ENCODE measurements around the gene SLC25A42.
A peak's percentile ranks its signal among the peaks of the same experiment; 100 is the strongest.
"Not testable (repeated sequence)": the region's sequence is repeated elsewhere in the genome, so short reads cannot be mapped to it uniquely, and the experiment has no call there.

Gene SLC25A42, protein sequence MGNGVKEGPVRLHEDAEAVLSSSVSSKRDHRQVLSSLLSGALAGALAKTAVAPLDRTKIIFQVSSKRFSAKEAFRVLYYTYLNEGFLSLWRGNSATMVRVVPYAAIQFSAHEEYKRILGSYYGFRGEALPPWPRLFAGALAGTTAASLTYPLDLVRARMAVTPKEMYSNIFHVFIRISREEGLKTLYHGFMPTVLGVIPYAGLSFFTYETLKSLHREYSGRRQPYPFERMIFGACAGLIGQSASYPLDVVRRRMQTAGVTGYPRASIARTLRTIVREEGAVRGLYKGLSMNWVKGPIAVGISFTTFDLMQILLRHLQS

DNA sequence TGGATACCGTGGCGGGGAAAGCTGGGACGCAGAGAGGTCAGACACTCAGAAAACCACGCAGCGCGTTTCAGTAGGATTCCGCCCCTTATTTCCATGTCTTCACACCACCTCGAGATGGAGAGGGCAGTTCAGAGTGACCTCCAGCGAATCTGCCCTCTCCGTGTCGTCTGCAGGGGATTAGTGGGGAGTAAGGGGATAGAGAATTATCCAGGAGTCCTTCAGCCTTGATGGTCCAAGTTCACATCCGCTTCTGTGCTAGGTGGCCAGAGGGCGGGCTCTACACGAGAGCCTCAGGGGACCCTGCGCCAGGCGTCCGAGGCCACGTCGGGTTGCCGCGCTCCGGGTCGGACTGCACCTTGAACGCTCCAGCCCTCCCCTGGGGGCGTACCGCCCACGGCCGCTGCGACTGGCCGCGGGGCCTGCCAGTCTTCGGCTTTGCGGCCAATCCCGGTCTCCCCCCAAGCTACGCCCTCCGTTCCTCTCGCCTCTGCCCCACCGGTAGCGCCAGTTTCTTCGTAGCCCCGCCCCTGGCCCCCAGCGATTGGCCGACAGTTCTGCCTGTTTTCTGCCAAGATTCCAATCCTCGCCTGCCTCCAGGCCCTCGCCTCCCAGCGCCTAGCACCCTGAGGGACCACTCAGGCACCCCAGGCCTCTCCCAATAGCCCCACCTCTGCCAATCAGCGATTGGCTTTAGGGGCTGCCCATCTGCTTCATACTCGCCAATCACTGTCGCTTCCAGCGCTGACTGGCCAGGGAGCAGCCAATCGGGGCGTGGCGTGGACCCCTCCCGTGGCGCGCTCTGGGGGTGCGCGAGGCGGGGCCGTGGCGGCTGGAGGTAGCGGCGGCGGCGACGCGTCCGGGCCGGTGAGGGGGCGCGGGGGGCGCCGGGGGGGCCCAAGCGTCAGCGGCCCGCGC, at the start of gene SLC25A42:
TSS of gene SLC25A42 (plus strand) at position 812 of the 915 bp plus-strand sequence. CDS start 32,131 bp downstream, outside the sequence.
- DNase-seq, result peak; percentile 92 to 95

DNA sequence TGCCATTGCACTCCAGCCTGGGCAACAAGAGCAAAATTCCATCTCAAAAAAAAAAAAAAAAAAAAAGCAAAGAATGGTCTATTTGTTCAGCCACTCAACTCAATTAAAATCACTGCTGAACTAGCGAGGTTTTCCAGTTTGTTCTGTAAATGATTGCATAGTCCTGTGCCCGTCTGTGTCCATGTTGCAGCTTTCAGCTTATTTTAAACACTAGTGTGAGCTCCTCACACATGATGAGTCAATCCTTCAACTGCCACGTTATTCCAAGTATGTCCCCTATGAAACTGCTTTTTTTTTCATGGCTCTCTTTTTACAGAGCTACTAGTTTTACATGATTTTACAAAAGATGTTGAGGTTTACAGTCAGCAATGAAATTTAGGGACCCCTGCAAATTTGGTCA, 42.7 kb upstream of the SLC25A42 start:
- DNase-seq, result no peak

DNA sequence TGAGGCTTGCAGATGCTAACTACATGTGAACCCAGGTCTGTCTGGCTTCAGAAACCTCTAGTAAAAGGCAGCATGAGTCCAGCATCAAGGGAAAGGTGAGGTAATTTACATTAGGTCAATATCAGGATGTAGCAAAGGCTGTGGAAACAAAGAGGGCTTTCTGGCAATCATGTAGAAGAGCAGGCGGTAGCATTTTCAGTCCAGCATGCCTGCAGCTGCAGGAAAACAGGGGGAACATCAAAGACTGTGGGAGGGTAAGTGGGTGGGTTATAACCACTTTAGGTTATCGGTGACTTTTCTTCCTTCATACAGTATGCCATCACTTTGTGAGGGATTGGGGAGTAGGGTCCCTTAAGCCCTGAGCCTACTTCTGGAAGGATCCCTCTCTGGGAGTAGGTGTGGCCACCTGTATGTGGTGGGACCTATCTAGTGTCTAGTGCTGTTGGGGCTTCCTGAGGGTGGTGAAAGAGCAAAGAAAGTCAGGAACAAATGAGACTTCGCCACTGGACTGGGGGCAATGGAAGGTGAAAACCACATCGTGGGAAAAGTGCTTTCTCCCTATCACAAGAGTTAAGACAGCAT, 41.3 kb upstream of the SLC25A42 start:
- no peak for DNase-seq

DNA sequence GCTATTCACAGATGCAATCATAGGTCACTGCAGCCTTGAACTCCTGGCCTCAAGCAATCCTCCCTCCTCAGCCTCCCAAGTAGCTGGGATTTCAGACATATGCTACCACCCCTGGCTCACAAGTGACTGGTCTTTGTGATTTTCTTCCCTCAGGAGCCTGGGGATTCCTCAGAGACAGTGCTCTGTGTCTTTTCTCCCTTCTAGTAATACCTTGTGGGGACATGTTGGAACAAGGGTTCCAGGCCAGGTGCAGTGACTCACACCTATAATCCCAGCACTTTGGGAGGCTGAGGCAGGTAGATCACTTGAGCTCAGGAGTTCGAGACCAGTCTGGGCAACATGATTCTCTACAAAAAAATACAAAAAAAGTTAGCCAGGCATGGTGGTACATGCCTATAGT, 40.4 kb upstream of the SLC25A42 start:
- not testable (repeated sequence) for DNase-seq

DNA sequence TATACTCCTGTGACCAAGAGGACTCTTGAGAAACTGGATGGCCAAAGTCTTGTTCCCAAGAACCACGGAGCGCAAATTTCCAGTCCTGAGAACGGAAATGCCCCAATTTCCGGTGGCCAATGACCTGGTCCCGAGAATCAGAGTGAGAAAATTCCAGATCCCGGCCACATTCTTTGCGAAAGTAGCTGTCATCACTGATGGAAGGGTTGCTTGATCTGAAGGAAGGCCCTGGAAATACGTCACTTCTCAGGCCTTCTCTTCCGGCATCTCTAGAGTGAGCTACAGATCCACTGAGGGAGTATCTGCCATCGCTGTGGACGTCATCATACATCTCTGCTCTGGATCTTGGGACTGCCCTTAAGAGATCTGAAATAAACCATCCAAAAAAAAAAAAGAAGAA, 37.9 kb upstream of the SLC25A42 start:
- no peak for DNase-seq

DNA sequence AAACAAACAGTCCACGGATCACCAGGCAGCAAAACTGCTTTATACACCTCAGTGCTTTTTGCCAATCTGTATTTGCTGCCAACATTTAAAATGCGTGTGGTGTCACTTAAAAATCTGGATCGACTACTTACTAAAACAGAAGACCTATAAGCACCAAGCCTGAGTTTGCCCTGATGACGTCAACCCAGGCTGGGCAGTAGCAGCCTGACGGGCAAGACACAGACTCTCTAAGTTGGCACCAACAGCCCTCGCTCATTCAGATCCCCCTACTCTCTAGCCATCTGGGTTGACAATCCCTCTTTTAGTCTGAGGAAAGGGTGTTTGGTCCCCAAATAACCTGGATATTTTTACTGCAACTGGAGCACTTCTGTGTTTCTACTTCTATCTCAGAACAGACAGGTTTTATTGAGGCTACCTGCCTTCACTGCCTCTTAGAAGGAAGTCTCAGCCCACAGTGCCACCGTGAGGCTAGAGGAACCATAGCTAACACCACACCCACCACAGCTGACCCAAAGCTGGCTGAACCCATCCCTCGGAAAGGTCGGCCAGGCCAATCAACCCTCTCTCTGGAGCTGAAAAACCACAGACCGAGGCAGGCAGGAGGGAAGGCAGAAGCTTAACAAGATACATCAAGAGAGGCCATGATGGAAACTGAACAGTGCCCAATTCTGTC, 37.4 kb upstream of the SLC25A42 start:
- DNase-seq, result no peak

DNA sequence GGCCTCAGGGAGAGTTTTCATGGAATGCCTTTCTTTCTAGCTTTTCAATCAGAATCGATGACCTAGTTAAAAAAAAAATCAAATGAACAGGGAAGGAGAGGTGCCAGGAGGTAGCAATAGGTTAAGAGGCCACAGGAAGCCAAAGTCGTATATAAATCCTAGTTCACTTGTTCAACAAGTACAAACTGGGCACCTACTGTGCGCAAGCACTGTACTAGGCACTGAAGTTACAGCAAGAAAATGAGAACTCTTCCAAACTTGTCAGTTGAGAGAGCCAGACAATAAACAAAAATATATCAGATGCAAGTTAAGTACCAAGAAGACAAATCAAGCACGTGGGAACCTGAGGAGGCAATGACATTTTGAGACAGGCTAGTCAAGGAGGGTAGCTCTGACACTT, 36.6 kb upstream of the SLC25A42 start:
- DNase-seq, result no peak

DNA sequence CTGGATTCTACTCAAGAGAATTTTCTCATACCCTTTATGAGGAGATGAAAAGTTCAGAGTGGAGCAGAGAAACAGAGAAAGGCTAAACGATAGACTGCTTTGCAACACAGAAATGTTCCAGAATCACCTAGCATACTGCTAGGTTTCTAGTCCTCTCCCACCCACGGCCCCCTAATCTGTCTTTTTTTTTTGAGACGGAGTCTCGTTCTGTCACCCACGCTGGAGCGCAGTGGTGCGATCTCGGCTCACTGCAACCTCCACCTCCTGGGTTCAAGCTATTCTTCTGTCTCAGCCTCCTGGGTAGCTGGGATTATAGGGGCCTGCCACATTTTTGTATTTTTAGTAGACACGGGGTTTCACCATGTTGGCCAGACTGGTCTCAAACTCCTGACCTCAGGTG, 35.3 kb upstream of the SLC25A42 start:
- DNase-seq, result no peak

DNA sequence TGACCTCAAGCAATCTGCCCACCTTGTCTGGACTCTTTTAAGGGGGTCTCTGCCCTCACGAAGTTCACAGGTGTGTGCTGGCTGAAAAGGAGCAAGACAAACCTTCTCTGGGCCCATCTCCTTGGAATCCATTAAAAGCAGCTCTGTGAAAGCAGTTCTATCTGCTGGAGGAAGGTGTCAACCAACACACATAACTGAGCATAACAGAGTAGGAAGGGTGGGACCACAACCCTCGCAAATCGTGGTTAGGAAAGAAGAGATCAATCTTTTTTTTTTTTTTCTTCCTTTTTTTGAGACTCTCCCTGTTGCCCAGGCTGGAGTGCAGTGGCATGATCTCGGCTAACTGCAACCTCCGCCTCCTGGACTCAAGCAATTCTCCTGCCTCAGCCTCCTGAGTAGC, 31.9 kb upstream of the SLC25A42 start:
- DNase-seq, result no peak

DNA sequence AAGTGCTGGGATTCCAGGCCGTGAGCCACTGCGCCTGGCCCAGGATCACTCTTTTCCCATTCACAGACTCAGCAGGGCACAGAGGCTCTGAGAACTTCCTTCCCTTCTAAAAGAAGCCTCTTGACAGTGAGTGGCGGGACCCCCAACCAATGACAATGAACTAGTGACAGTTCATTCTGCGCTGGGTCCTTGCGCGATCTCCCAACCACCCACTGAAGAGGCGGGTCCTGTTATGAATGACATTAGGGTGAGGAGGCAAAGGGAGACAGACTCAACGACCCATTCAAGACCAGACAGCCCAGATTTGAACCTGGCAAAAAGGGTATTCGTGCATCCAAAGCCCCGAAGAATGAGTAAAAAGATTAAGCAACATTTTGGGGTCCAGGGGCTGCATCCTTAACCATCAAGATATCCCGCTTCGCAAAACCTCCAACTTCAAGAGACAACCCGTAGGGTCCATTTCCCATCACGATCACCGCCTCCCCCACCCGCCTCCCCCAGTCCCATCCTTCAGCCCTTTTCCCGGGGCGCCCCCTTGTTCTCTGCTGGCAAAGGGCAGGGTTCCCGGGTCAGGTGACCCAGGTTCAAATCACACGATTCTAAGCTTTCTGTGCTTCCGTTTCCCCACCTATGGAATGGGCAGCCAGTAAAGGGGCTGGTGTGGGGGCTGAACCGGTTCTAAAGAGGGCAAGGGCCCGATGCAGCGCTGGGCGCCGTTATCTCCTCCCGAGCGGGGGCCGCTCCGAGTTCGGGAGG, 31.2 kb upstream of the SLC25A42 start:
- DNase-seq, result peak in 1 of 2 experiments; percentile 3

DNA sequence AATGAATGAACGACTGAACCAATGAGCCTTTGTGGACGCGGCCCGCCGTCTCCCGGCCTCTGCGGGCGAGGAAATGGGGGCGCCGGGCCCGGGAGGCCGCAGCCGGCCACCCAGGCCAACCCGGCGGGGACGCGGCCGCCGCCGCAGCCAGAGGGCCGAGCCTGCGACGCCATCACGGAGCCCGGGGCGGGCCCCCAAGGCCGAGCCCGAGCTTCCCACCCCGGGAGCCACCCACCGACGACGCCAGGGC, 30.7 kb upstream of the SLC25A42 start:
- DNase-seq, result no peak

DNA sequence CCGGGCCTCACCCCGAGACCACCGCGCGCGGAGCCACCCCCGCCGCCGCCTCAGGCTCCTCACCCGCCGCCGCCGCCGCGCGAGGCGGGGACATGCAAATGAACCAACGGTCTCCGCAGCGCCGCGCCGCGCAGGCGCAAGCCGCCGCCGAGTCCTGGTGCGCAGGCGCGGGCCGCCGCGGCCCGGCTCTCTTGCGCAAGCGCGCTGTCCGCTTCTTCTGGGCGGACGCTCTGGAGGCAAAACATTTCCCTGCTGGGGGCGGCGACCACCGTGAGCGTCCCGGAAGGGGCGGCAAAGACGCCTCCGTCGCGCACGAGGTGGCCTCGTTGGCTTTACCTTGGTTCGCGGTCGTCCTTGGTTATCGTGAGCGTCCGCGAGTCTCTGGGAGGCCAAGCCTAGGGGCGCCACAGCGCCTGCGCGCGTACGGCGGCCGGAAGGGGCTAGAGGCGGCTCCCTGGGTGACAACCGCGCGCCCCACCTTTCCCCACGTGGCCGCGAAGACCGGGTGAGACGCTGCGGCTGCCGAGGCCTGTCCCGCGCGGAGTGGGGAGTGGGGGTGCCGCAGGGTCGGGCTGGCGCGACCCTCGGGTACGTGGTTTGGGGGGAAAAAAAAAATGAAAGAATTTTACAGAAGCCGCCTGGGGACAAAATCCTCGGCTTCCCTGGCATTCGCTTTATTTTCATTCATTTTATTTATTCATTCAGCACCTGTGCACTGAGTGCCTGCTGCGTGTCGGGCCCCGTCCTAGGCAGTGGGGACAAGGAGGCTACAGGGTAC, 30.2 kb upstream of the SLC25A42 start, which contains the start of the genes ARMC6 and SUGP2:
TSS of gene ARMC6 (plus strand) at position 178 of the 778 bp plus-strand sequence. CDS start 607 bp downstream, outside the sequence.
TSS of gene SUGP2 (minus strand) at position 92 of the 778 bp plus-strand sequence. CDS start 2,446 bp downstream, outside the sequence.
- peak; percentile 58 to 85 for DNase-seq

DNA sequence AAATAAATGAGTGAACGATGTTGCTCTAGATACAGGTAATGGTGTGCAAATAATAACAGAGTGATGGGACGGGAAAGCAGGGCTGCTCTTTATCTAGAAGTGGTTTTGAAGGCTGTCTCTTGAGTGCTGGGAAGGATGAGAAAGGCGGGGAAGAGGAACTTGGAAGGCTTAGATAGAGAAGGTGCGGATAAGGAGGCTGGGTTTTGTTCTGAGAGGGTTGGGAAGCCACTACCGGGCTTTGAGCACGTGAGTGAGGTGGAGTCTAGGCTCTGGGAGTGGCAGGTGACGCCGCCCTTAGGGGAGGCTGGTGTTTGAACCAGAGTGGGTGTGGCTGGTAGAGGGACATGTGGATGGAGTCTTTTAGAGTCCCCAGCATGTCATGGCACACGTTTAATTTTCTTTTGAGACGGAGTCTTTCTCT, 29.6 kb upstream of the SLC25A42 start:
- peak in 1 of 2 experiments; percentile 4 for DNase-seq

DNA sequence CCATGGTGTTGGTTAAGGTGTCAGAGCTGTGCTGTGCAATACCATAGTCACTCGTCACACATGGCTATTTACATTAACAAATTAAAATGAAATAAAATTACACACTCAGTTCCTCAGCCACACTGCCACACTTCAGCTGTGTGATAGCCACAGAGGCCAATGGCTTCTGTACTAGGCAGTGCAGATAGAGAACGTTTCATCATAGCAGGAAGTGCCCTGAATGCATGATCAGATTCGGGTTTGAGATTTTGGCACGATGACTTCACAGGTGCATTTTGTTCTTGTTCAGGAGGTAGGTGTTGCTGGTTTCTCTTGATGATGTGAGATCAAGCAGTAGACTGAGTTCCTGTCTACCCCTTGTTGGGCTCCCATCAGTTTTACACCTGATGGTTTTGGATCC, 23.9 kb upstream of the SLC25A42 start:
- no peak for DNase-seq

DNA sequence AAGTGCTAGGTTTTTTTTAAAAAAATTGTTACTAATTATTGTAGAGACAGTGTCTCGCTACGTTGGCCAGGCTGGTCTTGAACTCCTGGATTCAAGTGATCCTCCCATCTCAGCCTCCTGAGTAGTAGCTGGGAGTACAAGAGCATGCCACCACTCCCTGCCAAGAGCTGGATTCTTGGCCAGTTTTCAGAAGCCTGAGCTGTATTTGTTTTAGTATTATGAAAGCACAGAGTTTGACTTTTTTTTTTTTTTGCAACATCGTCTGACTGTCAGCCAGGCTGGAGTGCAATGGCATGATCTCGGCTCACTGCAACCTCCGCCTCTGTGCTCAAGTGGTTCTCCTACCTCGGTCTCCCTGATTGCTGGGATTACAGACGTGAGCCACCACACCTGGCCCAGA, 23.4 kb upstream of the SLC25A42 start:
- no peak for DNase-seq

DNA sequence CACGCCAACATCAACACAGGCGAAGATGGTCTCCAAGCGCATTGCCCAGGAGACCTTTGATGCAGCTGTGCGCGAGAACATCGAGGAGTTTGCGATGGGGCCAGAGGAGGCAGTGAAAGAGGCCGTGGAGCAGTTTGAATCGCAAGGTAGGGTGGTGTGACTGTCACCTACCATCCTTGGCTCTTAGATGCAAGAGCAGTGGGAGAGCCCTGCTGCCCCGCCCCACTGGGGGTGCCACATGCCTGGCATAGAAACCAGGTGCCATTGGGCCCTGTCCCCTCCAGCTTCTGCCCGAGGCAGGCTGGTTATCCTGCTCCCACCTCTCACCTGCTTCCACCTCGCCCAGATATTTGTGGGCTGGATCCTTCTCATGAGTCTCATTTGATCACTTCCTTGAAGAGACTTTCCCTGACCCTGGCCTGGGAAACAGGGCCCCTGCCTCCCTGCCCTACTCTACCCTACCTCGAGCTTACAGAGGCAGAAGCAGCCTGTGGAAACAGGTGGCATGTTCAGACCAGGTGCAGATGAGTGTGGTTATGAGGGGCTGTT, 21.0 kb upstream of the SLC25A42 start:
- no peak for DNase-seq

DNA sequence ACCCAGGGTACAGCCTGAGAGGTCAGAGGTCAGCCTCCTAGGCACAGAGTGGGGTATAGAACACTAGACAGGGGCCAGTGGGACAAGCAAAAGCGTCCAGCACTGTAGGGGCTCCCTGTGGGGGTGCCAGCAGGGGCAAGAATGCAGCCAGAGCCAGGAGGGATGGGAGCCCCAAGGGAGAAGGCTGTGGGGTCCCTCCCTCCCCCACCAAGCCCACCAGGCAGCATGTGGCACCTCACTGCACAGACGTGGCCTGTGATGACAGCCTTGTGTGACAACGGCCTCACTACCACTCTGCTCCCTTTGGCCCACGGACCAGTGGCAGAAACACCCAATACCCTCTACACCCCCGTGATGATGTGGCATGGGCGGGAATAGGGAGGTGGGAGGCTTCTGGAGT, 20.3 kb upstream of the SLC25A42 start:
- no peak for DNase-seq

DNA sequence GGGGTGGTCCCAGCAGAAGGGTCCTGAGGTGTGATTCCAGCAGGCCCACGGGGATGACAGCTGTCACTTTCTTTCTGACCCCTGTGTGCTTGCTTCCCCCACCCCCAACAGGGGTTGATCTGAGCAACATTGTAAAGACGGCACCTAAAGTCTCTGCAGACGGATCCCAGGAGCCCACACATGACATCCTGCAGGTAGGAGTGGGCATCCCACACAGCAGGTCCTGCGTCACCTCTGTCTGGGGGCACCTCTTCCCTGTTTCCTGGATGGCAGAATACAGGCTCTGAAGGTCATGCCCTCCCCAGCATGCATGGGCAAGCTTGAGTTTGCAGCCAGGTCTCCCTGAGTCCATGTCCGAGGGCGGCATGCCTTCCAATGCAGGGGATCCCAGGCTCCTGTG, 19.9 kb upstream of the SLC25A42 start:
- no peak for DNase-seq

DNA sequence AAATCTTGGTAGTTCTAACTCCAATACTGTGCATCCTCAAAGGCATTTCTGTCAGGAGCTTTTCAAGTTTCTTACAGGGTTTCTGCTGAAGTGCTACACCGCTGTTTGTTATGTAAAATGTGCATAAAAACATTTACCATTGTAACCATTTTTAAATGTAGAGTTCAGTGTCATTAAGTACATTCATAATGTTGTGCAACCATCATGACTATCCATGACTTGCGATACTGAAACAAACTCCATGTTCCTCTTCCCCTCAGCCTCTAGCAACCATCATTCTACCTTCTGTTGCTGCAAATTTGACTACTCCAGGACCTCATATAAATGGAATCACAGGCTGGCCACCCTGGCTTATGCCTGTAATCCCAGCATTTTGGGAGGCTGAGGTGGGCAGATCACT, 14.4 kb upstream of the SLC25A42 start:
- DNase-seq, result no peak

DNA sequence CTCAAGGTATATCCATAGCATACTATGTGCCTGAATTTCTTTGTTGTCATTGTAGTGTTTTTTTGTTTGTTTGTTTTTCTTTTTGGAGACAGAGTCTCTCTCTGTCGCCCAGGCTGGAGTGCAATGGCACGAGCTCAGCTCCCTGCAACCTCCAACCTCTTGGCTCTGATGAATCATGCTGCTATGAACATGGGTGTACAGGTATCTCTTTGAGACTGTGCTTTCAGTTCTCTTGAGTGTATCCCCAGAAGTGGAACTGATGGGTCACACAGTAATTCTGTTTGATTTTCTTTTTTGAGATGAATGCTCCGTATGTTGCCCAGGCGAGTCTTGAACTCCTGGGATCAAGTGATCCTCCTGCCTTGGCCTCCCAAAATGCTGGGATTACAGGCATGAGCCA, 13.7 kb upstream of the SLC25A42 start:
- DNase-seq, result no peak

DNA sequence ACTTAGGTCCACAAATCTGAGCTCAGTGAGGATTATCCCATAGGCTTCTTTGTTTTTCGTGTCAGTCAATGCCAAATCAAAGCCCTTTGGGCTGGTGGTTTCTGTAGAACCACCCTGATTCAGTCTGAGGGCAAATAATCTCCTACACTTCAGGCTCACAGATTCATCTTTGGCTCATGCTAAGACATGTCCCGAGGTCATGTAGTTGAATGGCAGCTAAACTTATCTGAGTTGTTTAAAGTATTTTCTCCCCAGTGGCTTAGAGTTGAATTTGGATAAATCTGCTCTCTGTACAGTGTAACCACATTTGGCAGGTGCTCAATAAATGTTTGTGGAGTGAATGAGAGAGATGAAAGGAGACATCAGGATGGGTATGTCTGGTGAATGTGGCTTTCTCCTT, 13.1 kb upstream of the SLC25A42 start:
- no peak for DNase-seq
